Stimulated activated CD4-positive, alpha-beta T cell treated with anti-CD3 and anti-CD28 coated beads, Interleukin-12 subunit alpha, Interleukin-12 subunit beta, amount 100 ng/mL, for 48 hours (primary cell): ENCODE results near the gene ARHGAP31.
"Not testable (repeated sequence)": the region's sequence is repeated elsewhere in the genome, so short reads cannot be mapped to it uniquely, and the experiment has no call there.

Experiments used
- DNase-seq, 3 donors: peaks; one replicate each; pipeline ENCODE4 v3.0.0-alpha.2; 2020; ENCODE audit warnings: low read depth in 2 of 3, low spot score in 1 of 3

The ARHGAP31 gene

GRCh38 chr3:119343719-119344118 lies 49.5 kb downstream of the ARHGAP31 start:
- DNase-seq: no peak

GRCh38 chr3:119346076-119346496 lies 51.9 kb downstream of the ARHGAP31 start:
- no peak for DNase-seq

GRCh38 chr3:119347036-119347435 lies 52.9 kb downstream of the ARHGAP31 start:
- no peak for DNase-seq

GRCh38 chr3:119349354-119350041 lies 55.3 kb downstream of the ARHGAP31 start:
- DNase-seq: no peak

DNA sequence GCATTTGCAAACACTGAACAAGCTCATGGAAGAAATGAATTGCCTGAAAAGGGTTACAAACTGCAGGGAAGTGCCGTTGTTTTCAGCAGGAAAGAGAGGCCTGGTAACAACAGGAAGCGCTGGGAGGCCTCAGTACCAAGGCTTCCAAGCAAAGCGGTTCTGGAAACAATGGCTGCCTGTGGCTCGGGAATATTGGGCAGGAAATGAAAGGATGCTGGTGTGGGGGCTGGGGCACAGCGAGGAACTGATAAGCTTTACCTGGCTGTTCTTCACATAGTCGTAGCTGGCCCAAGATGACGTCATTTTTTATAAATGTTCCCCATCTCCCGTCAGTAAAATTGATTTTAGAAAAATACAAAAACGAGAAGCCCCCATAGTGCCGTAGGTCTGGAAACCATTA lies 55.9 kb downstream of the ARHGAP31 start:
- DNase-seq: no peak

GRCh38 chr3:119351581-119351980 lies 57.4 kb downstream of the ARHGAP31 start:
- DNase-seq: no peak

DNA sequence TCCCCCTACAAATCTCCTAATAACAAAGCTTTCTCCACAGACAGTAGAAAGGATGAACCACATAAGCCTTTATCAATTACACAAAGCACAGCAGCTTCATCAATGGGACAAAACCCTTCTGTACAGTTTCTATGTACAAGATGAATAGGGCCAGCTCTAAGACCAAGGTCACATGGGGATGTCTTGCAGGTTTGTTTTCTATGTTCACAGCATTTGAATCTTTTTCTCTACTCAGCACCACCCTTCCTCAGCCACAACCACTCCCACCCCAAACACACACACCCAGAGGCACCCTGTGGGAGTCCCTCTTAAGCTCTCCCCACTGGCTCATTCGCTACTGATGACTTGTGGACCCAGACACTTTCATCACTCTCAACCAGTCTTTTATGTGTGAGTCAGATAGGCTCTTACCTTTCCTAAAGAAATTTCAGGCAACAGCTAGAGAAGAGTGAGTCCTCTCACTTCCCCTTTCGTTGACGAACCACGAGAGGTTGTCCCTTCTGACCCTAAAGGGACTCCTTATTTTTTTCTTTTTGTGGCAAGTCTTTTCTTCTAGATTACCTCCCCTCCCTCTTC lies 57.9 kb downstream of the ARHGAP31 start:
- DNase-seq: peak; percentile 7 to 34 (median 23)

GRCh38 chr3:119352863-119353527 lies 58.8 kb downstream of the ARHGAP31 start:
- DNase-seq: peak in 1 of 3 donors; percentile 3

DNA sequence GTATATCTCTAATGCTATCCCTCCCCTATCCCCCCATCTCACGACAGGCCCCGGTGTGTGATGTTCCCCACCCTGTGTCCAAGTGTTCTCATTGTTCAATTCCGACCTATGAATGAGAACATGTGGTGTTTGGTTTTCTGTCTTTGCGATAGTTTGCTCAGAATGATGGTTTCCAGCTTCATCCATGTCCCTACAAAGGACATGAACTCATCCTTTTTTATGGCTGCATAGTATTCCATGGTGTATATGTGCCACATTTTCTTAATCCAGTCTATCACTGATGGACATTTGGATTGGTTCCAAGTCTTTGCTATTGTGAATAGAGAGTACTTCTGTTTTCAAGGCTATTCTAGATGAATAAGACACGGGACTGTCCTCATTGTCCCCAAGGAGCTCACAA lies 61.4 kb downstream of the ARHGAP31 start:
- not testable (repeated sequence) for DNase-seq

GRCh38 chr3:119356646-119357045 lies 62.5 kb downstream of the ARHGAP31 start:
- DNase-seq: no peak

DNA sequence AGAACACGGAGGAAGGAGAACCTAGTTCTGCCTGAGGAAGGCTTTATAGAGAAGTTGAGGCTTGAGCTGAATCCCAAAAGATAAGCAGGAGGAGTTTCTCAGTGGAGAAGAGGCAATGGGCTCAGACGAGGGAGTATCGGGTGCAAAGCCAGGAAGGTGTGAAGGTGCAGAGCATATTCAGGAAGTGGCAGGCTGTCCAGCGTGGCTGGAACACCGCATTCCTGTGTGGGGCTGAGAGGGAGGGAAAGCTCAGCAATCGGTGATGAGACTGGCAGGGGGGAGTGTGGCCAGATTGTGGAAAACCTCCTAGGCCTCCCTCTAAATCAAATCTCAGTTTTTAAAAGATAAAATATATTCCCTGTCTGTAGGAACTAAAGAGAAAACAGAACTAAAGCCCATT lies 63.0 kb downstream of the ARHGAP31 start:
- no peak for DNase-seq

- DNase-seq: no peak
Measured at GRCh38 chr3:119359476-119360326, 65.5 kb downstream of the ARHGAP31 start.

DNA sequence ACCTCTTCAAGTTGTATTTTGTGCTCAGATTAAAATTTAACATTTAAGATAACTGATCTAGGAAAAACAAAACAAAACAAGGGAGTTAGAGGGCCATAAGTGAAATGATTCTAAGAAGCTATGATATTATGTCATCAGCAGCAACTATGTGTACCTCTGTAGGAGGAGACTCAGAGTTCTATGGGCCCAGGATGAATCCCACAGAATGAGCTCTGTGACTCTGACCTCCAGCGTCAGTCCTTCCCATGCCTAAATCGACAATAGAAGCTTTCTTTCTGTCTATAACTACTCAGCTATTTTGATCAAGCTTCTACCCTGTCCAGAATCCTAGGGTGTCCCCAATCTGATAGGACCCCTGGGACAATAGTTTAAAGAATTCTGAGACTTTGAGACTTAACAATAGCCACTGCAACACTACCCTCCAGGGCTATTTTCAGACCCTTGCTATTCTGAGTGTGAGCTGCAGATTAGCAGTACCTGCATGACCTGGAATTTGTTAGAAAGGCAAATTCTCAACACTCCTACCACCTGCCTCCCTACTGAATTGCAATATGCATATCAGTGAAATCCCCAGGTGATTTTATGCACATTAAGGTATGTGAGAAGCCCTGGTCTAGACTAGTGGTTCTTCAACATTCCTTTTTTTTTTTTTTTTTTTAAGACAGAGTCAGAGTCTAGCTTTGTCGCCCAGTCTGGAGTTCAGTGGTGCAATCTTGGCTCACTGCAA lies 66.7 kb downstream of the ARHGAP31 start:
- DNase-seq: no peak

- DNase-seq: no peak
Measured at GRCh38 chr3:119362010-119362409, 67.8 kb downstream of the ARHGAP31 start.

- no peak for DNase-seq
Measured at GRCh38 chr3:119362940-119363725, 69.0 kb downstream of the ARHGAP31 start.

- DNase-seq: no peak
Measured at GRCh38 chr3:119364401-119364800, 70.2 kb downstream of the ARHGAP31 start.

DNA sequence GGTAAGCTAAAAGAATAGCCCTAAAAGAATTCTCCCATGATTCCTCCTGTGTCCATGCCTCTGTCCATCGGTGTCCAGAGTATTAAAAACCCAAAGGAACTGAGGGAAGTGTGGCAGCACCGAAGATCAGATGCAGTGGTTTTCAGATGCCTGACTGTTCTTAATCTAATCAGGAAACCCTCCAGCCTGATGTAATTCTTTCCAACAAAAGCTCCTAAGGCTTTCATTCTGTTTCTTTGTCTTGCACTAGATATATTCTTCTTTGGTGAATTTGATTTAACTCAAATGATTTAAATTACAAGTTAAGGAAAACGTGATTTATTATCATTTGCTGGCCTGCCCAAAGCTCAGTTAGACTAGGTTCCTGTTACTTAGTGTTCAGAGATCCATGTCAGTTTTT lies 71.2 kb downstream of the ARHGAP31 start:
- DNase-seq: no peak

DNA sequence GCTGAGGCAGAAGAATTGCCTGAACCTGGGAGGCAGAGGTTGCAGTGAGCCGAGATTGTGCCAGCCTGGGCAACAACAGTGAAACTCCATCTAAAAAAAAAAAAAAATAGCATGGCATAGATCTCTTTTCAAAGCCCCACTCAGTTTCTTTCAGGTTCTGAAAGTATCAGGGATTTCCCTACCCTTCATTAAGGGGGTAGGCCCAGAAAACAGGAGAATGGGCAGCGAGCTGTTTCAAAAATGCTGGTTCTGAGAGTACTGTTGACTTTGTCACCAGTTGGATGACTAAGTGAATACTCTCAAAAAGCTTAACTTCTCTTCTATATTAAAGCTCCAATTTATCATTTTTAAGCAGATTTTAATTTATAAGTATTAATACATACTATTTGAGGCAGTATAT lies 72.8 kb downstream of the ARHGAP31 start:
- no peak for DNase-seq

- DNase-seq: no peak
Measured at GRCh38 chr3:119368298-119368697, 74.1 kb downstream of the ARHGAP31 start.

DNA sequence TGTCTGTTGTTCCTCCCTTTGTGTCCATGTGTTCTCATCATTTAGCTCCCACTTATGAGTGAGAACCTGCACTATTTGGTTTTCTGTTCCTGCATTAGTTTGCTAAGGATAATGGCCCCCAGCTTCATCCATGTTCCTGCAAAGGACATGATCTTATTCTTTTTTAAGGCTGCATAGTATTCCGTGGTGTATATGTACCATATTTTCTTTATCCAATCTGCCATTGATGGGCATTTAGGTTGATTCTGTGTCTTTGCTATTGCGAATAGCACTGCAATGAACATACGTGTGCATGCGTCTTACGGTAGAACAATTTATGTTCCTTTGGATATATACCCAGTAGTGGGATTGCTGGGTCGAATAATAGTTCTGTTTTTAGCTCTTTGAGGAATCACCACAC lies 77.6 kb downstream of the ARHGAP31 start:
- not testable (repeated sequence) for DNase-seq
